Keratinocyte (primary cell): ENCODE measurements around the gene OTOG.

ENCODE experiments used
- CTCF ChIP-seq, 3 experiments: IDR thresholded peaks in 1 of 3; conservative IDR thresholded peaks in 1 of 3; optimal IDR thresholded peaks in 1 of 3; 2 replicates in 2 of 3; 3 replicates in 1 of 3; pipeline versions ENCODE3 to v1.5.1; 2011; ENCODE audit warnings: low read length in 3 of 3, mild to moderate bottlenecking in 3 of 3, moderate library complexity in 2 of 3, control low read depth in 1 of 3, inconsistent platforms in 1 of 3; ENCODE audit not compliant: insufficient read depth in 2 of 3; ENCODE audit errors: extremely low read depth in 1 of 3
- EZH2 ChIP-seq: IDR thresholded peaks from one replicate; pipeline ENCODE4 v1.6.1; 2012; ENCODE audit warnings: inconsistent platforms, mild to moderate bottlenecking, low read length, moderate library complexity

DNA sequence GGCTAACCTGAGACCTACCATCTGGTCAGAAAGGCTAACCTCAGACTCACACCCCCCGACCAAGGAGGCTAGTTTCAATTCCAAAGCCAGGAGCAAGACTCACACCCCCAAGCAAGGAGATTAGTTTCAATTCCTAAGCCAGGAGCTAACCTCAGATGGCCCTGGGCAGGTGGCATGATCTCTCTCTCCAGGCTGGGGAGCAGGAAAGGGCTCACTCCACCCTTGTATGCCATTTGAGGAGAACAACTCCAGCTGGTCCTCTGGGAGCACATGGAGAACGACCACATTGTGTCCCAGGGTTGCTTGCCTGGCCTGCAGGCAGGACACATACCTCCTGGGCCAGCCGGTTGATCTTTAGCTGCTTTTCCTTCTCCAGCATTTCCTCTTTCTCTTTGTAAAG is 35.5 kb upstream of the OTOG start:
- TF ChIP-seq CTCF (optimal IDR thresholded peaks at IDR 0.05 in 1 of 3, IDR thresholded peaks at IDR 0.05 in 1 of 3, conservative IDR thresholded peaks at IDR 0.05 in 1 of 3; ENCODE audit: extremely low read depth in 1 of 3, insufficient read depth in 2 of 3, low read length in 3 of 3) (no peak), EZH2 (no peak)
